Uterus (tissue), 2 donors: Measurements from ENCODE around the gene SF3B3.
"Not testable (repeated sequence)": the region's sequence is repeated elsewhere in the genome, so short reads cannot be mapped to it uniquely, and the experiment has no call there.

Source experiments
- CTCF ChIP-seq, 4 experiments: fragments of 200-600 bp in 2 of 4; fragments of 450-650 bp in 2 of 4; sonication (generic) in 2 of 4; IDR thresholded peaks; one replicate each; pipeline ENCODE4 v1.5.1; 2016 to 2019; ENCODE audit warnings: antibody characterized with exemption in 4 of 4, mild to moderate bottlenecking in 2 of 4, moderate library complexity in 1 of 4
- POLR2A ChIP-seq, 2 donors: fragments of 450-650 bp; IDR thresholded peaks; one replicate each; pipeline ENCODE4 v1.6.1; 2016; ENCODE audit warnings: antibody characterized with exemption in 2 of 2, mild to moderate bottlenecking in 1 of 2, moderate library complexity in 1 of 2

GRCh38 chr16:70589416-70589815 is 65.8 kb downstream of the SF3B3 start:
- TF ChIP-seq CTCF, POLR2A (IDR thresholded peaks at IDR 0.05): not testable (repeated sequence)
